Adrenal gland (tissue), 12 donors: Measurements from ENCODE around the gene KYAT1. TPM values are rescaled to one million over a fixed set of nuclear protein-coding genes. Genes with fewer than 3 reads are reported as not detected.

Experiments used
- DNase-seq, 7 donors: peaks; one replicate each; pipeline ENCODE4 v3.0.0-alpha.2; 2019 to 2020
- H3K27ac ChIP-seq, 5 donors: fragments of 200-600 bp; sonication (generic) in 4 of 5; 1 replicate in 3 of 5; 2 replicates in 2 of 5; pipeline versions ENCODE4 v1.5.1 to v1.8.0; 2016 to 2020; ENCODE audit warnings: mild to moderate bottlenecking in 1 of 5
- H3K27me3 ChIP-seq: fragments of 200-600 bp; 2 replicates; pipeline ENCODE4 v1.8.0; 2021
- H3K36me3 ChIP-seq, 2 donors: fragments of 200-600 bp; replicated peaks in 1 of 2; 1 replicate in 1 of 2; 2 replicates in 1 of 2; pipeline versions ENCODE4 v1.5.1 to v1.8.0; 2018 to 2022
- H3K4me1 ChIP-seq, 2 donors: fragments of 200-600 bp; replicated peaks in 1 of 2; 1 replicate in 1 of 2; 2 replicates in 1 of 2; pipeline versions ENCODE4 v1.5.1 to v1.8.0; 2018 to 2021
- H3K4me3 ChIP-seq, 4 donors: fragments of 200-600 bp; sonication (generic) in 3 of 4; one replicate each; pipeline ENCODE4 v1.5.1; 2016 to 2018
- H3K9me3 ChIP-seq, 3 donors: fragments of 200-600 bp; sonication (generic) in 1 of 3; replicated peaks in 1 of 3; 1 replicate in 2 of 3; 2 replicates in 1 of 3; pipeline versions ENCODE4 v1.5.1 to v1.8.0; 2016 to 2021
- POLR2A ChIP-seq, 2 donors: fragments of 450-650 bp; IDR thresholded peaks; one replicate each; pipeline ENCODE4 v1.6.1; 2017; ENCODE audit warnings: antibody characterized with exemption in 2 of 2, mild to moderate bottlenecking in 2 of 2, moderate library complexity in 1 of 2
- WGBS, 4 donors: extraction: QIAGEN DNeasy Blood & Tissue Kit in 2 of 4; methylation state at CpG; one replicate each; pipeline versions ENCODE4 v1.1.5 to v1.1.7; 2013 to 2017; 5-methylcytosine and 5-hydroxymethylcytosine counted together
- intact Hi-C, 2 donors: fragments of 100-400 bp; cut with DNase I; formaldehyde crosslinking; loops; one replicate each; pipeline versions ENCODE4 v1.14.1 to v1.15.0; 2022 to 2023
- polyA plus RNA-seq, 3 donors: library from polyadenylated mRNA; stranded (reverse); fragments of 200-250 nt in 2 of 3; fragments of 350-450 nt in 1 of 3; fragmentation: Illumina TruSeq in 1 of 3; extraction: RNeasy Lipid Tissue Mini Kit (QIAGEN cat#74804) in 1 of 3; gene quantifications; one replicate each; pipeline ENCODE4 v1.2.3, GENCODE V29; 2013 to 2014
- total RNA-seq, 9 donors: library from RNA; depleted of rRNA in 4 of 9; stranded (reverse); fragments of >200 nt in 4 of 9; fragments of 120-200 nt in 1 of 9; fragmentation: NEBNext Ultra II Directional in 1 of 9; extraction: Animal tissue kit (Norgen Biotek cat#: 25700) in 1 of 9; gene quantifications; one replicate each; pipeline versions ENCODE4 v1.1.0 to v1.2.4, GENCODE V29; 2013 to 2023
- TF ChIP-seq, protein P1 (sequence below), 6 experiments: fragments of 450-650 bp in 4 of 6; fragments of 200-600 bp in 2 of 6; sonication (generic) in 1 of 6; IDR thresholded peaks; 1 replicate in 5 of 6; 2 replicates in 1 of 6; pipeline versions ENCODE4 v1.5.1 to v1.8.0; 2016 to 2021; ENCODE audit warnings: antibody characterized with exemption in 6 of 6, mild to moderate bottlenecking in 2 of 6, moderate library complexity in 1 of 6
- donor health status: healthy with polysubstance abuse.
- donor health status: Bipolar disorder and iron deficiency.
- donor health status: DM: yes; HTN: yes; CAD: no.
- donor health status: DM: no; HTN: no; CAD: no.
- donor health status: DM: no; HTN: no; CAD: no.
- donor health status: DM: yes; HTN: yes; CAD: no.

Gene KYAT1
- total and polyA plus RNA-seq, 12 donors = 3.5 to 10.3 (median 7.2) TPM

DNA sequence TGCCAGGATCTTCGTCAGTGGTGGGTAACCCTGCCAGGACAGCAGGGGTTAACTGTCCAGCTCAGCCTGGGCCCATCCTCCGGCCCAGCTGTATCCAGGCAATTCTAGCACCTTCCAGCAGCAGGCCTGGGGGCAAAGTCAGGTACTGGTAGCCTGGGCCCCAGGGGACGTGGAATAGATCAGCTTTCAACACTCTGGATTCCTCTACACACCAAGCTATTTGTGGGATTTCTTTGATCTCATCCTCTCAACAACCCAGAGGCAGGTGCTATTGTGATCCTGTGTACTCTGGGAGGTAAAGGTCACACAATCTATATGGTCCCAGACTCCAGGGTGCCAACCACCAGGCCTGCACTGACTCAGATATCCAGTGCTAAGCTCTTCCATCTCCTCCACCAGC is 43.4 kb downstream of the KYAT1 start:
- Histone ChIP-seq H3K9me3 (no peaks in the 10 kb centered on the region), H3K27ac (no peak overlapping the region), H3K36me3 (no peaks in the 10 kb centered on the region), H3K4me1 (no peaks in the 10 kb centered on the region), H3K4me3 (no peak overlapping the region), H3K27me3 (no peaks in the 10 kb centered on the region)
- 78 to 100% (median 85%) methylated on average over 1 to 3 of the region's 3 CpGs for WGBS, 4 donors
- intact Hi-C loops = no loop called here
- TF ChIP-seq, protein P1, sequence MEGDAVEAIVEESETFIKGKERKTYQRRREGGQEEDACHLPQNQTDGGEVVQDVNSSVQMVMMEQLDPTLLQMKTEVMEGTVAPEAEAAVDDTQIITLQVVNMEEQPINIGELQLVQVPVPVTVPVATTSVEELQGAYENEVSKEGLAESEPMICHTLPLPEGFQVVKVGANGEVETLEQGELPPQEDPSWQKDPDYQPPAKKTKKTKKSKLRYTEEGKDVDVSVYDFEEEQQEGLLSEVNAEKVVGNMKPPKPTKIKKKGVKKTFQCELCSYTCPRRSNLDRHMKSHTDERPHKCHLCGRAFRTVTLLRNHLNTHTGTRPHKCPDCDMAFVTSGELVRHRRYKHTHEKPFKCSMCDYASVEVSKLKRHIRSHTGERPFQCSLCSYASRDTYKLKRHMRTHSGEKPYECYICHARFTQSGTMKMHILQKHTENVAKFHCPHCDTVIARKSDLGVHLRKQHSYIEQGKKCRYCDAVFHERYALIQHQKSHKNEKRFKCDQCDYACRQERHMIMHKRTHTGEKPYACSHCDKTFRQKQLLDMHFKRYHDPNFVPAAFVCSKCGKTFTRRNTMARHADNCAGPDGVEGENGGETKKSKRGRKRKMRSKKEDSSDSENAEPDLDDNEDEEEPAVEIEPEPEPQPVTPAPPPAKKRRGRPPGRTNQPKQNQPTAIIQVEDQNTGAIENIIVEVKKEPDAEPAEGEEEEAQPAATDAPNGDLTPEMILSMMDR (IDR thresholded peaks at IDR 0.05) = no peak
- TF ChIP-seq POLR2A (IDR thresholded peaks at IDR 0.05) = no peak
- no peak for DNase-seq

- intact Hi-C loops = no loop called here
- DNase-seq = no peak
Observed at GRCh38 chr9:128836509-128837145, 45.1 kb downstream of the KYAT1 start.

GRCh38 chr9:128835246-128836210 is 46.2 kb downstream of the KYAT1 start:
- TF ChIP-seq POLR2A (IDR thresholded peaks at IDR 0.05) = no peak
- TF ChIP-seq, protein P1 (IDR thresholded peaks at IDR 0.05) = no peak
- intact Hi-C loops = no loop called here
- 92 to 96% (median 93%) methylated on average over 17 to 28 of the region's 28 CpGs for WGBS, 4 donors
- Histone ChIP-seq H3K9me3 (no peaks in the 10 kb centered on the region), H3K27ac (no peak overlapping the region), H3K4me3 (no peak overlapping the region), H3K4me1 (no peaks in the 10 kb centered on the region), H3K27me3 (no peaks in the 10 kb centered on the region), H3K36me3 (no peaks in the 10 kb centered on the region)
- DNase-seq = peak in 1 of 7 donors; percentile 11

More at GRCh38 chr9:128836509-128837145, 45.1 kb downstream of the KYAT1 start:
- Histone ChIP-seq H3K27ac (no peak overlapping the region), H3K27me3 (no peaks in the 10 kb centered on the region), H3K9me3 (no peaks in the 10 kb centered on the region), H3K4me1 (no peaks in the 10 kb centered on the region), H3K36me3 (no peaks in the 10 kb centered on the region), H3K4me3 (no peak overlapping the region)
- TF ChIP-seq, protein P1 (IDR thresholded peaks at IDR 0.05) = no peak
- TF ChIP-seq POLR2A (IDR thresholded peaks at IDR 0.05) = no peak
- 90 to 92% (median 92%) methylated on average over 10 to 14 of the region's 14 CpGs for WGBS, 4 donors

DNA sequence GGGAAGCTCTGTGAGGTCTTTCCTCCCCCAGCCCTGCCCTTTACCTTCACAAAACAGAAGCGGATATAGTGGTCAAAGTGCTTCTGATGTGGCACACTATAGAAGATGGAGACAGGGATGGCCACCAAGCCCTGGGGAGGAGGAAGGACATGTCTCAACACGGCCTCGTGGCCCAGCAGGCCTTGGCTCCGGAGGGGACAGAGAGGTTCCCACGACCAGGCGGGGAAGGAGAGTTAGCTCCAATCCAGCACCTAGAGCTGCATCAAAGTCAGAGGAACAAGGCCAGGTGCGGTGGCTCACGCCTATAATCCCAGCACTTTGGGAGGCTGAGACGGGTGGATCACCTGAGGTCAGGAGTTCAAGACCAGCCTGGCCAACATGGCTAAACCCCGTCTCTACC is 48.1 kb downstream of the KYAT1 start:
- peak in 1 of 7 donors; percentile 7 for DNase-seq
- TF ChIP-seq, protein P1 (IDR thresholded peaks at IDR 0.05) = no peak
- TF ChIP-seq POLR2A (IDR thresholded peaks at IDR 0.05) = no peak
- intact Hi-C loops = no loop called here
- Histone ChIP-seq H3K9me3 (no peaks in the 10 kb centered on the region), H3K27ac (no peak overlapping the region), H3K4me1 (peaks cover 6 to 10% of the 10 kb centered on the region in 2 donors), H3K36me3 (no peaks in the 10 kb centered on the region), H3K27me3 (no peaks in the 10 kb centered on the region), H3K4me3 (no peak overlapping the region)
- WGBS, 4 donors = 91 to 95% (median 93%) methylated on average over 10 of the region's 10 CpGs
